ENCODE results near the gene MAZ.
"Not testable (repeated sequence)": the region's sequence is repeated elsewhere in the genome, so short reads cannot be mapped to it uniquely, and the experiment has no call there.

The MAZ gene

GRCh38 chr16:29824589-29825144 is 18.3 kb downstream of the MAZ start:
- TF ChIP-seq CTCF (IDR thresholded peaks at IDR 0.05; ENCODE audit: borderline replicate concordance, insufficient read depth, low read depth, low read length), result no peak
- no peak overlapping the region for H3K4me3 ChIP-seq (ENCODE audit: low read depth, low read length)

- no peak overlapping the region for H3K4me3 ChIP-seq (ENCODE audit: low read depth, low read length)
These were observed 19.1 kb downstream of the MAZ start for GRCh38 chr16:29825145-29826044.

GRCh38 chr16:29826342-29826695 is 20.0 kb downstream of the MAZ start:
- TF ChIP-seq CTCF (IDR thresholded peaks at IDR 0.05; ENCODE audit: borderline replicate concordance, insufficient read depth, low read depth, low read length), result no peak
- no peak overlapping the region for H3K4me3 ChIP-seq (ENCODE audit: low read depth, low read length)

More at GRCh38 chr16:29825145-29826044, 19.1 kb downstream of the MAZ start:
- TF ChIP-seq CTCF (IDR thresholded peaks at IDR 0.05; ENCODE audit: borderline replicate concordance, insufficient read depth, low read depth, low read length), result no peak

- TF ChIP-seq CTCF (IDR thresholded peaks at IDR 0.05; ENCODE audit: borderline replicate concordance, insufficient read depth, low read depth, low read length), result no peak
- H3K4me3 ChIP-seq (ENCODE audit: low read depth, low read length), result no peak overlapping the region
These were observed 24.4 kb downstream of the MAZ start for GRCh38 chr16:29830774-29831173.

GRCh38 chr16:29831490-29831889 is 25.2 kb downstream of the MAZ start:
- no peak for TF ChIP-seq CTCF (IDR thresholded peaks at IDR 0.05; ENCODE audit: borderline replicate concordance, insufficient read depth, low read depth, low read length)
- no peak overlapping the region for H3K4me3 ChIP-seq (ENCODE audit: low read depth, low read length)

- not testable (repeated sequence) for H3K4me3 ChIP-seq (ENCODE audit: low read depth, low read length)
These were observed 26.9 kb downstream of the MAZ start for GRCh38 chr16:29833219-29833618.

- no peak overlapping the region for H3K4me3 ChIP-seq (ENCODE audit: low read depth, low read length)
- no peak for TF ChIP-seq CTCF (IDR thresholded peaks at IDR 0.05; ENCODE audit: borderline replicate concordance, insufficient read depth, low read depth, low read length)
These were observed 27.8 kb downstream of the MAZ start for GRCh38 chr16:29834079-29834478.

Measured in GM12875 (cell line).